Measurements from ENCODE around the gene SUGCT.

SUGCT gene

GRCh38 chr7:40726559-40726958 lies 591.8 kb downstream of the SUGCT start:
- Histone ChIP-seq H3K36me3 (ENCODE audit: insufficient read depth, low read length) (no peaks in the 10 kb centered on the region), H3K4me2 (ENCODE audit: insufficient read depth, low read length) (no peak overlapping the region), H3K4me3 (ENCODE audit: low read depth in 1 of 2, low read length in 2 of 2) (no peak overlapping the region), H3K9me3 (ENCODE audit: insufficient read depth, low read length, severe bottlenecking) (no peaks in the 10 kb centered on the region), H4K20me1 (ENCODE audit: insufficient read depth, low read length) (no peaks in the 10 kb centered on the region), H3K27me3 (ENCODE audit: insufficient read depth, low read length, poor library complexity) (no peaks in the 10 kb centered on the region), H2AFZ (ENCODE audit: low read depth, low read length) (no peak overlapping the region), H3K27ac (ENCODE audit: low read length) (no peak overlapping the region), H3K79me2 (ENCODE audit: insufficient read depth, low read length) (no peaks in the 10 kb centered on the region), H3K4me1 (ENCODE audit: insufficient read depth, low read length) (no peaks in the 10 kb centered on the region), H3K9ac (ENCODE audit: low read depth, low read length) (no peak overlapping the region)
- DNase-seq, result no peak
- no peak for TF ChIP-seq CTCF (IDR thresholded peaks at IDR 0.05; ENCODE audit: borderline replicate concordance, extremely low read depth, low read length, poor library complexity, severe bottlenecking)
- no peak for ATAC-seq (ENCODE audit: insufficient read depth, low read depth)

GRCh38 chr7:40733114-40733513 lies 598.3 kb downstream of the SUGCT start:
- peaks cover 16% of the 10 kb centered on the region for H3K4me1 ChIP-seq (ENCODE audit: insufficient read depth, low read length)
- H3K27ac ChIP-seq (ENCODE audit: low read length), result no peak overlapping the region
- DNase-seq, result no peak
- no peak overlapping the region for H3K4me3 ChIP-seq (ENCODE audit: low read depth in 1 of 2, low read length in 2 of 2)
- H3K27me3 ChIP-seq (ENCODE audit: insufficient read depth, low read length, poor library complexity), result no peaks in the 10 kb centered on the region
- H4K20me1 ChIP-seq (ENCODE audit: insufficient read depth, low read length), result no peaks in the 10 kb centered on the region
- no peak overlapping the region for H3K9ac ChIP-seq (ENCODE audit: low read depth, low read length)
- H3K4me2 ChIP-seq (ENCODE audit: insufficient read depth, low read length), result peak overlapping the region; percentile 9; the same call in 1 of the 2 replicates
- H3K36me3 ChIP-seq (ENCODE audit: insufficient read depth, low read length), result no peaks in the 10 kb centered on the region
- TF ChIP-seq EZH2 (IDR thresholded peaks at IDR 0.05; ENCODE audit: borderline replicate concordance, low read depth, low read length, severe bottlenecking) (no peak), CTCF (IDR thresholded peaks at IDR 0.05; ENCODE audit: borderline replicate concordance, extremely low read depth, low read length, poor library complexity, severe bottlenecking) (no peak)
- no peaks in the 10 kb centered on the region for H3K9me3 ChIP-seq (ENCODE audit: insufficient read depth, low read length, severe bottlenecking)
- ATAC-seq (ENCODE audit: insufficient read depth, low read depth), result no peak
- H3K79me2 ChIP-seq (ENCODE audit: insufficient read depth, low read length), result no peaks in the 10 kb centered on the region
- no peak overlapping the region for H2AFZ ChIP-seq (ENCODE audit: low read depth, low read length)

DNA sequence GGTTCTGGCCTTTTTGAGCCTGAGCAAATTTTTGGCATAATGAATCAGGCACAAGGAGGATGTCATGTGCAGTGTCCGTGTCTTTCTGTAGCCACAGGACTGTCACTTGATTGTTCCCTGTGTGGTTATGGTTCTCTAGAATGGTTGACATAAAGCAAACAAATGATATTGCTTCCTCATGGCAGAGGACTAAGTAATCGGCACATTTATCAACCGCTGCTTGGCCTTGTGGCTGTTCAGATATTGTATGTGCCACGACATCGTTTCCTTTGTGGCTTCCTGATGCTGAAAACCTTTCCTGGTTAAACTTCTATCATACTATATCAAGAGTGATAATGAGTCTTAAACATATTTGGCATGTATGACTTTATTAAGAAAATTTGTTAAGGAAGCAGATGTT lies 598.8 kb downstream of the SUGCT start:
- H3K79me2 ChIP-seq (ENCODE audit: insufficient read depth, low read length), result no peaks in the 10 kb centered on the region
- no peaks in the 10 kb centered on the region for H4K20me1 ChIP-seq (ENCODE audit: insufficient read depth, low read length)
- TF ChIP-seq EZH2 (IDR thresholded peaks at IDR 0.05; ENCODE audit: borderline replicate concordance, low read depth, low read length, severe bottlenecking) (no peak), CTCF (IDR thresholded peaks at IDR 0.05; ENCODE audit: borderline replicate concordance, extremely low read depth, low read length, poor library complexity, severe bottlenecking) (no peak)
- H3K4me2 ChIP-seq (ENCODE audit: insufficient read depth, low read length), result peak overlapping the region; percentile 9; the same call in 1 of the 2 replicates
- H3K4me3 ChIP-seq (ENCODE audit: low read depth in 1 of 2, low read length in 2 of 2), result no peak overlapping the region
- peak; percentile 11 for DNase-seq
- ATAC-seq (ENCODE audit: insufficient read depth, low read depth), result peak; percentile 70
- H3K9me3 ChIP-seq (ENCODE audit: insufficient read depth, low read length, severe bottlenecking), result no peaks in the 10 kb centered on the region
- peaks cover 16% of the 10 kb centered on the region for H3K4me1 ChIP-seq (ENCODE audit: insufficient read depth, low read length)
- no peak overlapping the region for H3K9ac ChIP-seq (ENCODE audit: low read depth, low read length)
- H3K27ac ChIP-seq (ENCODE audit: low read length), result no peak overlapping the region; the same call in 1 of the 2 replicates
- H3K27me3 ChIP-seq (ENCODE audit: insufficient read depth, low read length, poor library complexity), result no peaks in the 10 kb centered on the region
- H3K36me3 ChIP-seq (ENCODE audit: insufficient read depth, low read length), result no peaks in the 10 kb centered on the region
- no peak overlapping the region; the same call in 1 of the 2 replicates for H2AFZ ChIP-seq (ENCODE audit: low read depth, low read length)

DNA sequence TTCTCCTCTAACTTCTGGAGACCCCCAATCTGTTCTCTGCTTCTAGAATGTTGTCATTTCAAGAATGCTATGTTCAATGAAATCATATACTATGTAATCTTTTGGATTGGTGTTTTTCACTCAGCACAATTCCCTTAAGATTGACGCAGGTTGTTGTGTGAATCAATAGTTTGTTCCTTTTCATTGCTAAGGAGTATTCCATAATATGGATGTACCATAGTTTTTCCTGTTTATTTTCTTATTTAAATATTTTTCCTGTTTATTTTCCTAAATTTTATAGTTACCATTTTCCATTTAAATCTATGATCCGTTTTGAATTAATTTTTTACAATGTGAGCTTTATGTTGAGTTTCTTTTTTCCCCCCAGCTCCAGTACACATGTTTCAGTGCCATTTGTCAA lies 604.5 kb downstream of the SUGCT start:
- H3K9ac ChIP-seq (ENCODE audit: low read depth, low read length), result no peak overlapping the region
- TF ChIP-seq CTCF (IDR thresholded peaks at IDR 0.05; ENCODE audit: borderline replicate concordance, extremely low read depth, low read length, poor library complexity, severe bottlenecking) (no peak), EZH2 (IDR thresholded peaks at IDR 0.05; ENCODE audit: borderline replicate concordance, low read depth, low read length, severe bottlenecking) (no peak)

More for the DNA sequence above, 604.5 kb downstream of the SUGCT start:
- Histone ChIP-seq H3K27me3 (ENCODE audit: insufficient read depth, low read length, poor library complexity) (no peaks in the 10 kb centered on the region), H2AFZ (ENCODE audit: low read depth, low read length) (no peak overlapping the region), H3K79me2 (ENCODE audit: insufficient read depth, low read length) (no peaks in the 10 kb centered on the region), H3K4me1 (ENCODE audit: insufficient read depth, low read length) (no peaks in the 10 kb centered on the region; the same call in 1 of the 2 replicates), H4K20me1 (ENCODE audit: insufficient read depth, low read length) (no peaks in the 10 kb centered on the region), H3K27ac (ENCODE audit: low read length) (no peak overlapping the region), H3K4me3 (ENCODE audit: low read depth in 1 of 2, low read length in 2 of 2) (no peak overlapping the region), H3K4me2 (ENCODE audit: insufficient read depth, low read length) (no peak overlapping the region), H3K36me3 (ENCODE audit: insufficient read depth, low read length) (no peaks in the 10 kb centered on the region), H3K9me3 (ENCODE audit: insufficient read depth, low read length, severe bottlenecking) (peaks cover 2% of the 10 kb centered on the region)
- ATAC-seq (ENCODE audit: insufficient read depth, low read depth) (no peak), DNase-seq (no peak)

Measured in DND-41 (cell line).